HepG2 (cell line): Measurements from ENCODE around the gene TPST2. TPM values are rescaled to one million over a fixed set of nuclear protein-coding genes. Genes with fewer than 3 reads are reported as not detected.
A peak's percentile ranks its signal among the peaks of the same experiment; 100 is the strongest.

Experiments used
- BCLAF1 ChIP-seq: fragments of 450-650 bp; IDR thresholded peaks from 2 replicates; pipeline ENCODE4 v1.6.1; 2017; ENCODE audit warnings: mild to moderate bottlenecking
- CHCHD3 ChIP-seq: sonication (generic); formaldehyde crosslinking; IDR thresholded peaks from 2 replicates; pipeline ENCODE4 v1.8.0; 2022; ENCODE audit warnings: mild to moderate bottlenecking, missing genetic modification reagents, moderate library complexity
- CSRNP2 ChIP-seq: sonication (generic); formaldehyde crosslinking; conservative IDR thresholded peaks from 2 replicates; pipeline ENCODE4 v1.8.0; 2022; ENCODE audit warnings: low read depth, missing genetic modification reagents
- HMG20B ChIP-seq: conservative IDR thresholded peaks from 2 replicates; pipeline ENCODE4 v1.6.1; 2016; ENCODE audit warnings: missing genetic modification reagents, missing compliant biosample characterization
- HNF1B ChIP-seq: sonication (generic); formaldehyde crosslinking; IDR thresholded peaks from 2 replicates; pipeline ENCODE4 v1.5.1; 2020; ENCODE audit warnings: mild to moderate bottlenecking, moderate library complexity, missing genetic modification reagents
- IRF1 ChIP-seq: sonication (generic); formaldehyde crosslinking; IDR thresholded peaks from 2 replicates; pipeline ENCODE4 v1.4.0; 2020; ENCODE audit warnings: low read depth, mild to moderate bottlenecking, missing genetic modification reagents
- KLF16 ChIP-seq, 2 experiments: sonication (generic) in 1 of 2; formaldehyde crosslinking in 1 of 2; IDR thresholded peaks; 2 replicates each; pipeline versions ENCODE4 v1.6.1 to v1.8.0; 2016 to 2023; ENCODE audit warnings: missing genetic modification reagents in 2 of 2, missing compliant biosample characterization in 1 of 2
- KLF6 ChIP-seq: IDR thresholded peaks from 2 replicates; pipeline ENCODE4 v1.8.0; 2016; ENCODE audit warnings: missing biosample characterization, missing genetic modification reagents
- RAD51 ChIP-seq: fragments of 450-650 bp; IDR thresholded peaks from 2 replicates; pipeline ENCODE4 v1.6.1; 2016; ENCODE audit warnings: borderline replicate concordance
- RORA ChIP-seq: sonication (generic); formaldehyde crosslinking; IDR thresholded peaks from 2 replicates; pipeline ENCODE4 v1.5.0; 2020; ENCODE audit warnings: mild to moderate bottlenecking, missing genetic modification reagents, moderate library complexity
- SRSF1 ChIP-seq: fragments of 200-400 bp; formaldehyde crosslinking; optimal IDR thresholded peaks from 2 replicates; pipeline ENCODE3; 2017; ENCODE audit warnings: mild to moderate bottlenecking, low read depth, low read length, moderate library complexity
- ZBTB38 ChIP-seq: sonication (generic); formaldehyde crosslinking; IDR thresholded peaks from 2 replicates; pipeline ENCODE4 v1.5.1; 2020; ENCODE audit warnings: mild to moderate bottlenecking, missing genetic modification reagents
- ZBTB7A ChIP-seq: sonication (generic); formaldehyde crosslinking; IDR thresholded peaks from 2 replicates; pipeline ENCODE4 v1.8.0; 2022; ENCODE audit warnings: mild to moderate bottlenecking, missing genetic modification reagents
- ZFP36 ChIP-seq: fragments of 150-350 bp; IDR thresholded peaks from 2 replicates; pipeline ENCODE4 v1.6.1; 2018; ENCODE audit warnings: borderline replicate concordance, low read length, low read depth; ENCODE audit not compliant: partially characterized antibody
- ZNF274 ChIP-seq: sonication (generic); formaldehyde crosslinking; IDR thresholded peaks from 2 replicates; pipeline ENCODE4 v1.5.1; 2020; ENCODE audit warnings: mild to moderate bottlenecking, missing genetic modification reagents
- ZNF33A ChIP-seq: sonication (generic); formaldehyde crosslinking; IDR thresholded peaks from 2 replicates; pipeline ENCODE4 v1.5.1; 2020; ENCODE audit warnings: missing genetic modification reagents, mild to moderate bottlenecking, moderate library complexity, borderline replicate concordance
- ZNF468 ChIP-seq: sonication (generic); formaldehyde crosslinking; IDR thresholded peaks from 2 replicates; pipeline ENCODE4 v1.8.0; 2022; ENCODE audit warnings: mild to moderate bottlenecking, moderate library complexity, missing genetic modification reagents
- ZNF557 ChIP-seq: sonication (generic); formaldehyde crosslinking; IDR thresholded peaks from 2 replicates; pipeline ENCODE4 v1.4.0; 2020; ENCODE audit warnings: missing genetic modification reagents
- ZNF563 ChIP-seq: sonication (generic); formaldehyde crosslinking; IDR thresholded peaks from 2 replicates; pipeline ENCODE4 v1.8.0; 2022; ENCODE audit warnings: mild to moderate bottlenecking, moderate library complexity, missing genetic modification reagents
- ZNF768 ChIP-seq: sonication (generic); formaldehyde crosslinking; IDR thresholded peaks from 2 replicates; pipeline ENCODE4 v1.4.0; 2020; ENCODE audit warnings: missing genetic modification reagents
- ZNF841 ChIP-seq: sonication (generic); formaldehyde crosslinking; IDR thresholded peaks from 2 replicates; pipeline ENCODE4 v1.8.1; 2023; ENCODE audit warnings: missing genetic modification reagents, borderline replicate concordance
- ZUFSP ChIP-seq: sonication (generic); formaldehyde crosslinking; IDR thresholded peaks from 2 replicates; pipeline ENCODE4 v1.9.0; 2021; ENCODE audit warnings: missing genetic modification reagents, mild to moderate bottlenecking, borderline replicate concordance
- polyA plus RNA-seq, 8 experiments: library from polyadenylated mRNA; depleted of rRNA in 3 of 8; stranded (reverse) in 7 of 8; unstranded in 1 of 8; fragments of >200 nt; fragmentation: Illumina TruSeq in 4 of 8; extraction: Trizol in 4 of 8; gene quantifications; 2 replicates each; pipeline versions ENCODE4 v1.2.1 to v1.2.3, GENCODE V29; 2011 to 2016; ENCODE audit warnings: low read depth in 4 of 8, missing spikeins in 1 of 8, mixed read lengths in 1 of 8; ENCODE audit not compliant: insufficient read depth in 1 of 8
- total RNA-seq, 5 experiments: library from RNA; depleted of rRNA; stranded (reverse); fragments of >200 nt; fragmentation: Illumina TruSeq; extraction: Trizol; gene quantifications; 2 replicates each; pipeline ENCODE4 v1.2.3, GENCODE V29; 2016; ENCODE audit warnings: low read depth in 1 of 5

Gene TPST2
- total and polyA plus RNA-seq, 2 of the 13 experiments (the other 11 are each of a cell fraction or from before 2014, with no cell fraction given) = 15.2 to 23.8 TPM

- TF ChIP-seq HNF1B (CRISPR knock-in tag) = peak; percentile 84
- TF ChIP-seq ZNF841 (CRISPR knock-in tag) = no peak
- TF ChIP-seq ZNF557 (CRISPR knock-in tag) = no peak
- no peak; the same call in 1 of the 2 replicates for TF ChIP-seq HMG20B (CRISPR knock-in tag)
- peak; percentile 95 for TF ChIP-seq SRSF1
- no peak; the same call in 1 of the 2 replicates for TF ChIP-seq ZNF274 (CRISPR knock-in tag)
- 0 out of 2 replicates have a peak, but pooled peaks have one; percentile 49 for TF ChIP-seq ZBTB38 (CRISPR knock-in tag)
- TF ChIP-seq BCLAF1 = no peak
- no peak for TF ChIP-seq RORA (CRISPR knock-in tag)
- no peak for TF ChIP-seq ZNF563
- no peak for TF ChIP-seq ZUFSP
- no peak for TF ChIP-seq ZNF468 (CRISPR knock-in tag)
- TF ChIP-seq KLF6 = no peak
- TF ChIP-seq ZFP36 = no peak
- peak; percentile 67; the same call in 1 of the 2 replicates for TF ChIP-seq ZBTB7A (CRISPR knock-in tag)
- peak; percentile 49; the same call in 1 of the 2 replicates for TF ChIP-seq ZNF768 (CRISPR knock-in tag)
- TF ChIP-seq CHCHD3 (CRISPR knock-in tag) = no peak
- peak in 1 of 2 experiments; percentile 91; a peak in 2 of 4 replicates for TF ChIP-seq KLF16 (CRISPR knock-in tag; IDR thresholded peaks at IDR 0.05)
- no peak for TF ChIP-seq RAD51
- no peak for TF ChIP-seq IRF1 (CRISPR knock-in tag)
- no peak for TF ChIP-seq CSRNP2 (CRISPR knock-in tag)
- TF ChIP-seq ZNF33A (CRISPR knock-in tag) = no peak
These were observed 77.7 kb downstream of the TPST2 start, which contains the start of gene TFIP11 (continued) for GRCh38 chr22:26512149-26512793.
